Activated T-cell treated with anti-CD3 and anti-CD28 coated beads, Interleukin-2, amount 50 U/mL, for 4 hours (primary cell): ENCODE results near the gene AUTS2. TPM values are rescaled to one million over a fixed set of nuclear protein-coding genes. Genes with fewer than 3 reads are reported as not detected.
A peak's percentile ranks its signal among the peaks of the same experiment; 100 is the strongest.

Source experiments
- ATAC-seq, 2 donors: fragments of 200-7000 bp; cut with Tn5 transposase; one replicate each; pipeline ENCODE4 v1.10.0; 2021
- DNase-seq: peaks from one replicate; pipeline ENCODE4 v3.0.0-alpha.2; 2020
- H3K27me3 Mint-ChIP-seq: one replicate; pipeline ENCODE4 v1.8.0; 2021; ENCODE audit warnings: low read depth, mixed read lengths
- H3K36me3 Mint-ChIP-seq: one replicate; pipeline ENCODE4 v1.8.0; 2022; ENCODE audit warnings: mixed read lengths; ENCODE audit not compliant: insufficient read depth
- H3K4me1 Mint-ChIP-seq: one replicate; pipeline ENCODE4 v1.8.0; 2021; ENCODE audit warnings: low read depth, mixed read lengths
- H3K4me3 Mint-ChIP-seq: one replicate; pipeline ENCODE4 v1.8.0; 2021; ENCODE audit warnings: mild to moderate bottlenecking, moderate library complexity, mixed read lengths
- H3K9me3 Mint-ChIP-seq: one replicate; pipeline ENCODE4 v1.8.0; 2021; ENCODE audit warnings: mixed read lengths
- total RNA-seq, 3 donors: library from RNA; stranded (reverse); gene quantifications; one replicate each; pipeline ENCODE4 v1.2.1, GENCODE V29; 2021

Gene AUTS2
- total RNA-seq, 3 donors from 2014 or later: 1.4 to 4.4 (median 2.8) TPM

DNA sequence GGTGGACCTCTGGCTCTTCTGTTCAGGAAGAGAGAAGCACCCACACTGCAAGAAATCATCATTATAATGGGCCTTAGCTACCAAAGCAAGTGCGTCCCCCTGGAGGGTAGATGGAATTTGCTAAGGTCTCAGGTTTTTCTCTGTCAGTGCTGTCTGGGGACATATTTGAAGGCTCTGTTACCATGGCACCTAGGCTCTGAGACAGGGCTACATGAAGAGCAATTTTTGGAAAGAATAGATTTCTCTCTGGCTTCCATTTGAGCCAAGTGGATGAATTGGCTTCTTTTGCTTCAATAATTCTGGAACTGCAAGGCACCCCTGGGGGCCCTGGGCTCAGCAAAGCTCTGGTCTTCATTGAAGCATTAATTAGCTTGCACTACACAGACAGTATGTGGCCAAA, 1184.5 kb downstream of the AUTS2 start:
- H3K27me3 Mint-ChIP-seq: no peaks in the 10 kb centered on the region
- no peaks in the 10 kb centered on the region for H3K9me3 Mint-ChIP-seq
- DNase-seq: no peak
- ATAC-seq: no peak
- no peak overlapping the region for H3K4me3 Mint-ChIP-seq
- peaks cover 9% of the 10 kb centered on the region for H3K36me3 Mint-ChIP-seq
- H3K4me1 Mint-ChIP-seq: peaks cover 18% of the 10 kb centered on the region

DNA sequence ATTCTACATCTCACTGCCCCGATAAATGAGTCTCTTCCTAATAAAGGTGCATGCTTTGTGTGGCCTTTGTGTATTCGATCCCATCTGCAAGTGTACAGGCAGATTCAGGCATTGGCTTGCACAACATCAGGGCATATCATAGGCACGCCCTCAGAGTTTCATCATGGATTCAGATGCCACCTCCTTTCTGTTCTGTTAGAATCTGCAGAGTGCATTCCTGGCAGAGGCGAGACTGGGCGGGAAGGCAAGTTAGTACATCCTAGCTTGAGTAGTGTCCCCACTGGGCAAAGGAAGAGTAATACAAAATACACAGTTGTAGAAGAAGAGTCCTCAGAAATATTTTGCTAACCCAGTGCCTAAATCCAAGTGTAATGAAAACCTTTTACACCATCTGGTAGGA, 1187.2 kb downstream of the AUTS2 start:
- DNase-seq: no peak
- Mint-ChIP-seq H3K36me3 (peaks cover 9% of the 10 kb centered on the region), H3K9me3 (no peaks in the 10 kb centered on the region), H3K27me3 (no peaks in the 10 kb centered on the region), H3K4me3 (no peak overlapping the region), H3K4me1 (peaks cover 16% of the 10 kb centered on the region)
- no peak for ATAC-seq

DNA sequence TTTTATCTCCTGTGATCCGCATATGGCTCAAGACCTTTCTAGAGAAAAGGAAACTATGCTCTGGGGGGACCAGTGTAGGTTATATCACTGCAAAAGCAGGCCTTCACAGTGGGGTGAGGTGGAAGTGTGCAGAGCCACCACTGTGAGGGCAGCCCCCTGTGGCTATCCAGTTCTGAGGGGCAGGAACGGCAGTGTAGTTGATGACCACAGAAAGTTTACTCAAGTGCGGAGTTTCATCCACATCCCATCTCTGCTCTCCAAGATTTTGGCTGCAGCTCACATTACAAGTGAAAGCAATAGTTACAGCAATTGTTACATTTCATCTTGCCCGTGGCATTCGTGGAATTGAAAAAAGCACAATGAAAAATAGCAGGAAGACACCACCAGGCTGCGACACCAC, 1187.8 kb downstream of the AUTS2 start:
- ATAC-seq (no peak), DNase-seq (no peak)
- H3K4me1 Mint-ChIP-seq: peaks cover 16% of the 10 kb centered on the region

DNA sequence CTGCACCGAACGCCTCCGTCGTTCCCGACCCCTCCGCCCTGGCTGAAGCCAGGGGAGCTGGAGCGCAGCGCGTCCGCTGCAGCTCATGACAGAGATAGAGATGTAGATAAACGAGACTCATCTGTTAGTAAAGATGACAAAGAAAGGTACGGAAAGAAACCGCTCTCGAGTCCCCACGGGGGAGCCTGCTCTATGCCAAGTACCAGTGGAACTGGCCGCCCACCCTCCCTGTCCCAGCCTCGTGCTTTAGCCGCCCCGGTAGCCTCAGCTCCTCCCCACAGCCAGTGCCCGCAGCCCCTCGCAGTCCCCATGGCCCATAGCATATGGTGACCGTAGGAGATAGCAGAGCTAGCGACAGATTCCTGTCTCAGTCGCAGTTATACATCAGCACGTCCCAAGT, 1189.0 kb downstream of the AUTS2 start:
- ATAC-seq (no peak), DNase-seq (no peak)
- H3K36me3 Mint-ChIP-seq: peaks cover 9% of the 10 kb centered on the region
- H3K4me3 Mint-ChIP-seq: peak overlapping the region; percentile 58
- H3K4me1 Mint-ChIP-seq: peaks cover 16% of the 10 kb centered on the region
- no peaks in the 10 kb centered on the region for H3K27me3 Mint-ChIP-seq
- no peaks in the 10 kb centered on the region for H3K9me3 Mint-ChIP-seq

More for the DNA sequence above, 1187.8 kb downstream of the AUTS2 start:
- H3K36me3 Mint-ChIP-seq: peaks cover 9% of the 10 kb centered on the region
- H3K4me3 Mint-ChIP-seq: no peak overlapping the region
- H3K27me3 Mint-ChIP-seq: no peaks in the 10 kb centered on the region
- no peaks in the 10 kb centered on the region for H3K9me3 Mint-ChIP-seq

DNA sequence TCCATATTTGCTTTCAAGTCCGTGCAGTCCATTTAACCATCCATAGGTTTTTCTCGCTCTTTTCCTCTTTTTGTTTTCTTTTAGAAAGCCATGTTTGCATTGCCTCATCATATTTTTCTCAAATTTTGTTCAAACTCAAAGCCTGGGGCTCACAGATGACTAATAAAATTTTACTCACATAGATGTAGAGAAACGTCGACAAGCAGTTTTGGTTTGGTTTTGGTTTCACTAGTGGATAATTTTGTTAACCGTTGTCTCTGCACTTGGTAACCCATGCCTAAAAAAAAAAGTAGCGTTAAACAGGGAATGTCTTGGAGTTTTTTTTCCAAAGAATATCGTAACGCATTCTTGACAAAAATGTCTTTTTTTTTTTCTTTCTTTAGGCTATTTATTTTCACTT, 1189.5 kb downstream of the AUTS2 start:
- Mint-ChIP-seq H3K36me3 (peaks cover 9% of the 10 kb centered on the region), H3K9me3 (no peaks in the 10 kb centered on the region), H3K4me3 (peak overlapping the region; percentile 58), H3K27me3 (no peaks in the 10 kb centered on the region), H3K4me1 (peaks cover 16% of the 10 kb centered on the region)
- DNase-seq (no peak), ATAC-seq (peak in 1 of 2 donors; percentile 48)

DNA sequence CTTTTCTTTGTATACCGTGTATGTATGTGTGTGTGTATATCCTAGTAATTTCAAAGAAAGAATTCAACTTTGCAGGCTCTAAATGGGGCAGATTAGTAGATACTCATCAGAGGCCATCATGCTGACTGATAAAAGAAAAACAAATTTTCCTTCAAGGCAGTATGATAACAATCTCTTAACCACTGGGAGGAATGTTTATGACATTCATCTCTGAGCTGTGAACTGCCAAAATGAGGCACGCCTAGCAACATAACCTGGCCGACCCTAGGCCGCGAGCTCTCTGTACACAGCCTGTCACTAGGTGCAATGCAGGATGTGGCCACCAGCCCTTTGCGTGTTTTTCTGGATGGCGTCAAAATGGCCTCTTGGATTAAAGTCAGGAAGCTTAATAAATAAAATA, 1190.0 kb downstream of the AUTS2 start:
- DNase-seq (no peak), ATAC-seq (peak; percentile 60 to 84)
- Mint-ChIP-seq H3K36me3 (peaks cover 9% of the 10 kb centered on the region), H3K4me1 (peaks cover 16% of the 10 kb centered on the region), H3K9me3 (no peaks in the 10 kb centered on the region), H3K27me3 (no peaks in the 10 kb centered on the region), H3K4me3 (no peak overlapping the region)

DNA sequence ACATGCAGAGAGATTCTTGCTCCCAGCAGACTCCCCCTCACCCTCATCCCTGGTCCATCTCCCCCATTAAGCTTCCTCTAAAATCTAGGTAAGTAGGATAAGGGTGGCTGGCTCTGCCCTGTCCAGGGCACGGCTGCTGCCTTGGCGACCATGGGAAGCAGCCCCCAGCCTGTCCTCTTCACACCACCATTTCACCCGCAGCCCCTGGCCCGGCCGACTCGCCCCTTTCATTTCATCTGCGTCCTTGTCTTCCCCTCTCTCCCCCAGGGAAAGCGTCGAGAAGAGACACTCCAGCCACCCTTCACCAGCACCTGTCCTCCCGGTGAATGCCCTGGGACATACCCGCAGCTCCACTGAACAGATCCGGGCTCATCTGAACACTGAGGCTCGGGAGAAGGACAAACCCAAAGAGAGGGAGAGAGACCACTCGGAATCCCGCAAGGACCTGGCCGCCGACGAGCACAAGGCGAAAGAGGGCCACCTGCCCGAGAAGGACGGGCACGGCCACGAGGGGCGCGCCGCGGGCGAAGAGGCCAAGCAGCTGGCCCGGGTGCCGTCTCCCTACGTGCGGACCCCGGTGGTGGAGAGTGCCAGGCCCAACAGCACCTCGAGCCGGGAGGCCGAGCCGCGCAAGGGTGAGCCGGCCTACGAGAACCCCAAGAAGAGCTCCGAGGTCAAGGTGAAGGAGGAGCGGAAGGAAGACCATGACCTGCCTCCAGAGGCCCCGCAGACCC, 1191.4 kb downstream of the AUTS2 start:
- Mint-ChIP-seq H3K4me3 (no peak overlapping the region), H3K9me3 (no peaks in the 10 kb centered on the region), H3K27me3 (no peaks in the 10 kb centered on the region), H3K36me3 (peaks cover 9% of the 10 kb centered on the region), H3K4me1 (peaks cover 16% of the 10 kb centered on the region)
- no peak for ATAC-seq
- no peak for DNase-seq

DNA sequence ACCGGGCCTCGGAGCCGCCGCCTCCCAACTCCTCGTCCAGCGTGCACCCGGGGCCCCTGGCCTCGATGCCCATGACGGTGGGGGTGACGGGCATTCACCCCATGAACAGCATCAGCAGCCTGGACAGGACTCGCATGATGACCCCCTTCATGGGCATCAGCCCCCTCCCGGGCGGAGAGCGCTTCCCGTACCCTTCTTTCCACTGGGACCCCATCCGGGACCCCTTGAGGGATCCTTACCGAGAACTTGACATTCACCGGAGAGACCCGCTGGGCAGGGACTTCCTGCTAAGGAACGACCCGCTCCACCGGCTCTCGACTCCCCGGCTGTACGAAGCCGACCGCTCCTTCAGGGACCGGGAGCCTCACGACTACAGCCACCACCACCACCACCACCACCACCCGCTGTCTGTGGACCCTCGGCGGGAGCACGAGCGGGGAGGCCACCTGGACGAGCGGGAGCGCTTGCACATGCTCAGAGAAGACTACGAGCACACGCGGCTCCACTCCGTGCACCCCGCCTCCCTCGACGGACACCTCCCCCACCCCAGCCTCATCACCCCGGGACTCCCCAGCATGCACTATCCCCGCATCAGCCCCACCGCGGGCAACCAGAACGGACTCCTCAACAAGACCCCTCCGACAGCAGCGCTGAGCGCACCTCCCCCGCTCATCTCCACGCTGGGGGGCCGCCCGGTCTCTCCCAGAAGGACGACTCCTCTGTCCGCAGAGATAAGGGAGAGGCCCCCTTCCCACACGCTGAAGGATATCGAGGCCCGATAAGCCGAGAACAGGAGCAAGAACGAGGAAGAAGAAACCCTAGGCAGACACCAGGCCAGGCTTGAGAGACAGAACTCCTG, 1192.2 kb downstream of the AUTS2 start:
- H3K27me3 Mint-ChIP-seq: no peaks in the 10 kb centered on the region
- H3K36me3 Mint-ChIP-seq: peaks cover 7% of the 10 kb centered on the region
- DNase-seq (no peak), ATAC-seq (no peak)
- H3K4me3 Mint-ChIP-seq: no peak overlapping the region
- H3K9me3 Mint-ChIP-seq: no peaks in the 10 kb centered on the region
- peaks cover 16% of the 10 kb centered on the region for H3K4me1 Mint-ChIP-seq

DNA sequence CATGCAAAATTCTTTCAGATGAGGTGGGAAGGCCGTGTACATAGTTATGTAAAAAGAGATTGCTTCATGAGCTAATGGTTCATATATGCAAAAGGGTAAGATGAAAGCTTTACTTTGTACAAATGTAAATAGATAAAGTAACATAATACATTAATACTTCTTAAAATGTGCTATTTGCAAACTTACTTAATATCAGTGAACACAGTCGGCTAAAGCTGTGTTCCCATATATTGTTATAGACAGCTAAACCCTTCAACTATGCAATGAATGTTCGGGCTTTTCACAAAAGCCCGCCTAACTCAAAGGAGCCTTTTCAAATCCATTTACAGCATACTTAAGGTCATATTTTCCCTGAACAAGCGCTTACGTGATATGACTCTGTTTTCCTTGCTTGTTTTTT, 1193.1 kb downstream of the AUTS2 start:
- H3K9me3 Mint-ChIP-seq: no peaks in the 10 kb centered on the region
- H3K4me1 Mint-ChIP-seq: peaks cover 13% of the 10 kb centered on the region
- peaks cover 3% of the 10 kb centered on the region for H3K36me3 Mint-ChIP-seq
- H3K27me3 Mint-ChIP-seq: no peaks in the 10 kb centered on the region
- ATAC-seq (no peak), DNase-seq (no peak)
- no peak overlapping the region for H3K4me3 Mint-ChIP-seq

DNA sequence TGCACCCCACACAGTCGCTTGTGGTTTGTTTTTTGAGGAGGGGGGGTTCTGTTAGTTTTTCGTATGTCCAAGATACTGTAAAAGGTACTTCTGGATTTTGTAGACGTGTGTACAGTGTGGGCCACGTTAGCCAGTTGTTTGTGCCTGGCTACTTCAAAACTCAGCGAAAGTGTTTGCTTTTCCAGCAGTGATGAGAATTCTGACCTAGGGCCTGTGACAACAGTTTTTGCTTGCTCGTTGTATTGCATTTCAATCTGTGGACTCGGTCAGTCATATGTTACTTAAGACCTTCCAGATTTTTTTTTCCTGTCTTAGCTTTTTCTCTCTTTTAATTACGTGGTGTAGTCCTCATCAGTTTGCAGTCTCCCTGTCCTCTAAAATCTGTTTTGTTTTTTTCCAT, 1194.8 kb downstream of the AUTS2 start:
- Mint-ChIP-seq H3K36me3 (no peaks in the 10 kb centered on the region), H3K4me3 (no peak overlapping the region), H3K27me3 (no peaks in the 10 kb centered on the region), H3K9me3 (no peaks in the 10 kb centered on the region), H3K4me1 (peaks cover 13% of the 10 kb centered on the region)
- DNase-seq (no peak), ATAC-seq (no peak)

DNA sequence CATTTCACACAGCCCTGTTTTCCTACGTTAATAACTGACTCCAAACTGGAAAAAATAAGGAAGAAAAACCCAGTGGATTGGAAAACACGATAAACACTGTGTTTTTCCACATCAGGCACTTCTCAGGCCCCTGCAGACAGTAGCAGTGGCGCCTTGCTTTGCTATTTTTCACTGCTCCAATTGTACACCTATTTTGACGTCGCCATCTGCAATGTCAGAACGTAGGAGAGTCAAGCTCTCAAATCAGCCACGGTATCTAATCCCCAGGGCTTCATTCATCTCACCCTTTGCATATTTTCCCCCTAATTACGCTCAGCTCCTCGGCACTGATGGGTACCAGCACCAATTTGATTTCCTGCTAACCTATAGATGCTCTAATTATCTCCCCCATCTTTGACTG, 1195.5 kb downstream of the AUTS2 start:
- ATAC-seq: no peak
- H3K4me3 Mint-ChIP-seq: no peak overlapping the region
- H3K27me3 Mint-ChIP-seq: no peaks in the 10 kb centered on the region
- peaks cover 13% of the 10 kb centered on the region for H3K4me1 Mint-ChIP-seq
- H3K9me3 Mint-ChIP-seq: no peaks in the 10 kb centered on the region
- no peak for DNase-seq
- H3K36me3 Mint-ChIP-seq: no peaks in the 10 kb centered on the region

DNA sequence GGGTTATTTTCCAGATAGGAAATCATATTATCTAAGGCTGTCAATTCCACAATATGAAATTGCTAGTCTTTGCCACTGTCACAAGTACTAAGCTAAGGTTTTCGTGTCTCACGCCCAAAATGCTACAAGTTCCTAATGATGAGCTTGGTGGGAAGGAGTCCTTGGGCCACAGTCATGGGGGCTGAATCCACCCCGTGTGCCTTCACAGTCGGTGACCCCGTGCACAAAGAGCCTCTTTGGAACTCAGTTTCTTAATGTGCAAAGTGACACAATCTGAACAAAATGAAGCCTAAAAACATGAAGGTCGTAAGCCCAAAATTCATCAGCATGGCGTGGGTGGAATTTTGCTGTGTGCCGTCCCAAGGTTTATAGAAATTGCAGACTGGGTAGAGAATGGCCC, 1196.7 kb downstream of the AUTS2 start:
- Mint-ChIP-seq H3K9me3 (peaks cover 2% of the 10 kb centered on the region), H3K36me3 (no peaks in the 10 kb centered on the region), H3K4me3 (no peak overlapping the region), H3K4me1 (peaks cover 9% of the 10 kb centered on the region), H3K27me3 (no peaks in the 10 kb centered on the region)
- no peak for DNase-seq
- no peak for ATAC-seq

DNA sequence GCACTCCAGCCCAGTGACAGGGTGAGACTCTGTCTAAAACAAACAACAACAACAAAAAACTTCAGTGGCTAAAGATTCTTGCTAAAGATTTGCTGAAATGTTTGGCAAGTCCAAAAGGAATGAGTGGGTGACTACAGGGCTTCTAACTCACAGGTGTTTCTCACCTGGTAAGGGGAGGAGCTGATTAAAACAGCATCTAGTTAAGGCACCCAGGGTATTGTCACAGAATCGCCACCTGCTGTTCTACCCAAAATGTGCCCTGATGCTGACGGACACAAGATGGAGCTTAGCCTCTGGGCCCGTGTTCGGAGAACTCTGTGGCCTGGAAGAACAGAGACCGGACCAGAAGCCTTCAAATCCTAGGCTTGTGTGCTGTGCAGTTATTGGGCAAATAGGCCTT, 1197.7 kb downstream of the AUTS2 start:
- Mint-ChIP-seq H3K36me3 (no peaks in the 10 kb centered on the region), H3K9me3 (peaks cover 12% of the 10 kb centered on the region), H3K4me3 (no peak overlapping the region), H3K4me1 (peaks cover 9% of the 10 kb centered on the region), H3K27me3 (no peaks in the 10 kb centered on the region)
- ATAC-seq (no peak), DNase-seq (no peak)

DNA sequence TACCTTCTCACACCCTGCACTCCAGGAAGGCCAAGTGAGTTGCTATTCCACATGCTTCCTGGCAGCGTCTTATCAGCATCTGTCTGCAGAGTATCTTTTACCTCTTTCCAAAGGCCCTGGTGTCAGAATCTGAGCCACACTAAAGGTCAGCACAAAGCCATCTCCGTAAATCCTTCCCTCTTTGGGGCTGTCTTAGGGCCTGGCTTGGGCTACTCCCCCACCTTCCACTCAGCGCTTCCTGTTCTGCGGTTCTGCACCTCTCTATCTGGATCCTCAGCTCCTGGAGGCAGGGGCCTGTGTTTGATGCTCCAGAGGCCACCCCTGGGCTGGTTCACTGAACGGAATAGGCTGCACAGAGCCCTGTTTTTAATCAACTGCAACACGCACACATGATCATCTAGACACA, 1198.8 kb downstream of the AUTS2 start:
- Mint-ChIP-seq H3K27me3 (no peaks in the 10 kb centered on the region), H3K4me1 (peaks cover 9% of the 10 kb centered on the region), H3K9me3 (peaks cover 18% of the 10 kb centered on the region), H3K4me3 (no peak overlapping the region), H3K36me3 (no peaks in the 10 kb centered on the region)
- DNase-seq (no peak), ATAC-seq (no peak)

DNA sequence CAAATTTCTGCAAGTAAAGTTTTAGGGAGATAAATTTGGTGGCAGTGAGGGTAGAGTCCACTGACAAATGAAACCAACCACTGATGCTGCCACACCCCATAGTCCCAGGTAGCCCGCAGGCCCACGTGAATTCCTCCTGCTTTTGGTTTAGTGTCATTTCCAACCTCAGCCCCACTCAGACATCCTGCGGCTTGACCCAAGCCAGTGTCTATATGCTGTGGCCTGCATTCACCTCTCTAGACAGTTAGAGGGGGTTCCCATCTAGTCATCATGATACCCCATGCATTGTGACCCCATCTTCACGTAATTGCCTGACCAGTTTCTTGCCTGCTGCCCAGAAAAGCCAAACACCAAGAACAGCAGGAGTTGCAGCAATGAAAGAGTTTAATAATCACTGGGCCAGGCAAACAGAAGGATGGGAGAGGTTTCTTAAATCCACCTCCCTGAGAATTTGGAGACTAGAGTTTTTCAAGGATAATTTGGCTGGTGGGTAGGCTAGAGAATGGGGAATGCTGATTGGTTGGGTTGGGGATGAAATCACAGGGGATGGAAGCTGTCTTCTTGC, 1201.6 kb downstream of the AUTS2 start:
- Mint-ChIP-seq H3K4me3 (no peak overlapping the region), H3K27me3 (no peaks in the 10 kb centered on the region), H3K9me3 (peaks cover 18% of the 10 kb centered on the region), H3K4me1 (peaks cover 9% of the 10 kb centered on the region), H3K36me3 (no peaks in the 10 kb centered on the region)
- DNase-seq: no peak
- ATAC-seq: no peak
